RWPE2 (cell line): ENCODE results near the gene ADAMTSL1.

Experiments used
- ATAC-seq: fragments of 200-7000 bp; cut with Tn5 transposase; 3 replicates; pipeline ENCODE4 v1.9.1; 2021; ENCODE audit warnings: low read depth
- DNase-seq: peaks from one replicate; pipeline ENCODE4 v3.0.0-alpha.2; 2020; ENCODE audit warnings: low spot score
- H3K27ac ChIP-seq: fragments of 450-650 bp; 2 replicates; pipeline ENCODE4 v1.5.1; 2017; ENCODE audit warnings: mild to moderate bottlenecking; ENCODE audit not compliant: poor library complexity, severe bottlenecking
- H3K27me3 ChIP-seq: fragments of 250-450 bp; sonication (Bioruptor Pico); 2 replicates; pipeline ENCODE4 v1.5.1; 2021; ENCODE audit warnings: mild to moderate bottlenecking, moderate library complexity; ENCODE audit not compliant: insufficient read depth, poor library complexity, severe bottlenecking
- H3K36me3 ChIP-seq: fragments of 250-450 bp; sonication (Bioruptor Pico); 2 replicates; pipeline ENCODE4 v1.5.1; 2020; ENCODE audit warnings: low read depth, mild to moderate bottlenecking, moderate library complexity
- H3K4me1 ChIP-seq: fragments of 250-450 bp; sonication (Bioruptor Pico); 2 replicates; pipeline ENCODE4 v1.5.1; 2021; ENCODE audit warnings: mild to moderate bottlenecking, moderate library complexity; ENCODE audit not compliant: insufficient read depth, poor library complexity, severe bottlenecking
- H3K4me3 ChIP-seq: fragments of 250-450 bp; sonication (Bioruptor Pico); 2 replicates; pipeline ENCODE4 v1.5.1; 2021; ENCODE audit warnings: mild to moderate bottlenecking, moderate library complexity; ENCODE audit not compliant: severe bottlenecking
- H3K9me3 ChIP-seq: fragments of 250-450 bp; sonication (Bioruptor Pico); 2 replicates; pipeline ENCODE4 v1.5.1; 2021; ENCODE audit warnings: mild to moderate bottlenecking, moderate library complexity; ENCODE audit not compliant: severe bottlenecking
- CTCF ChIP-seq: fragments of 450-650 bp; IDR thresholded peaks from one replicate; pipeline ENCODE4 v1.5.1; 2017; ENCODE audit warnings: mild to moderate bottlenecking, moderate library complexity; ENCODE audit not compliant: poor library complexity, severe bottlenecking

The ADAMTSL1 gene

GRCh38 chr9:18480662-18481093 is 6.7 kb downstream of the ADAMTSL1 start:
- Histone ChIP-seq H3K4me3 (no peak overlapping the region), H3K27me3 (no peaks in the 10 kb centered on the region), H3K27ac (no peak overlapping the region), H3K36me3 (no peaks in the 10 kb centered on the region), H3K9me3 (no peaks in the 10 kb centered on the region), H3K4me1 (no peaks in the 10 kb centered on the region)
- no peak for TF ChIP-seq CTCF
- DNase-seq (no peak), ATAC-seq (no peak)

- no peak for ATAC-seq
- Histone ChIP-seq H3K27ac (no peak overlapping the region), H3K36me3 (no peaks in the 10 kb centered on the region), H3K4me3 (no peak overlapping the region), H3K4me1 (no peaks in the 10 kb centered on the region), H3K27me3 (no peaks in the 10 kb centered on the region), H3K9me3 (no peaks in the 10 kb centered on the region)
- DNase-seq = no peak
- no peak for TF ChIP-seq CTCF
Measured at GRCh38 chr9:18482371-18482770, 8.4 kb downstream of the ADAMTSL1 start.

- Histone ChIP-seq H3K4me3 (no peak overlapping the region), H3K27me3 (no peaks in the 10 kb centered on the region), H3K36me3 (no peaks in the 10 kb centered on the region), H3K4me1 (peaks cover 10% of the 10 kb centered on the region), H3K9me3 (no peaks in the 10 kb centered on the region), H3K27ac (no peak overlapping the region)
- no peak for TF ChIP-seq CTCF
- no peak for ATAC-seq
- DNase-seq = no peak
Measured at GRCh38 chr9:18485714-18486113, 11.8 kb downstream of the ADAMTSL1 start.

- H3K4me3 ChIP-seq = no peak overlapping the region
- ATAC-seq (no peak), DNase-seq (no peak)
- TF ChIP-seq CTCF = no peak
- no peak overlapping the region for H3K27ac ChIP-seq
- H3K4me1 ChIP-seq = peaks cover 28% of the 10 kb centered on the region
- H3K27me3 ChIP-seq = no peaks in the 10 kb centered on the region
- H3K9me3 ChIP-seq = no peaks in the 10 kb centered on the region
- no peaks in the 10 kb centered on the region for H3K36me3 ChIP-seq
Measured at GRCh38 chr9:18487611-18488010, 13.7 kb downstream of the ADAMTSL1 start.

- Histone ChIP-seq H3K4me1 (peaks cover 40% of the 10 kb centered on the region), H3K27me3 (no peaks in the 10 kb centered on the region), H3K9me3 (no peaks in the 10 kb centered on the region), H3K27ac (no peak overlapping the region), H3K36me3 (no peaks in the 10 kb centered on the region), H3K4me3 (no peak overlapping the region)
- no peak for DNase-seq
- no peak for ATAC-seq
- TF ChIP-seq CTCF = no peak
Measured at GRCh38 chr9:18488886-18489285, 14.9 kb downstream of the ADAMTSL1 start.
